ENCODE measurements around the gene PPM1J.
A peak's percentile ranks its signal among the peaks of the same experiment; 100 is the strongest.
"Not testable (repeated sequence)": the region's sequence is repeated elsewhere in the genome, so short reads cannot be mapped to it uniquely, and the experiment has no call there.

Gene PPM1J

GRCh38 chr1:112715264-112716053 is at the start of gene PPM1J:
TSS of gene PPM1J (minus strand) at chr1:112715332. CDS start at chr1:112715301, 31 bp downstream.
- peaks cover 31% of the 10 kb centered on the region for H3K4me1 ChIP-seq (ENCODE audit: insufficient read depth, low read length)
- no peaks in the 10 kb centered on the region for H3K36me3 ChIP-seq (ENCODE audit: insufficient read depth, low read length)
- no peaks in the 10 kb centered on the region for H3K9me3 ChIP-seq (ENCODE audit: control insufficient read depth, insufficient read depth, low read length)
- peak within 1 kb of the TSS; percentile 75; the same call in 1 of the 2 replicates for H3K9ac ChIP-seq (ENCODE audit: low read depth, low read length)

GRCh38 chr1:112762541-112763500 is 47.7 kb upstream of the PPM1J start:
- Histone ChIP-seq H3K36me3 (ENCODE audit: insufficient read depth, low read length) (no peaks in the 10 kb centered on the region), H3K4me1 (ENCODE audit: insufficient read depth, low read length) (peaks cover 24% of the 10 kb centered on the region), H3K9me3 (ENCODE audit: control insufficient read depth, insufficient read depth, low read length) (no peaks in the 10 kb centered on the region; the same call in 1 of the 2 replicates), H3K9ac (ENCODE audit: low read depth, low read length) (no peak overlapping the region)

GRCh38 chr1:112761714-112762480 is 46.8 kb upstream of the PPM1J start:
- H3K9ac ChIP-seq (ENCODE audit: low read depth, low read length), result no peak overlapping the region

GRCh38 chr1:112759228-112759627 is 44.1 kb upstream of the PPM1J start:
- Histone ChIP-seq H3K36me3 (ENCODE audit: insufficient read depth, low read length) (no peaks in the 10 kb centered on the region), H3K4me1 (ENCODE audit: insufficient read depth, low read length) (peaks cover 24% of the 10 kb centered on the region), H3K9me3 (ENCODE audit: control insufficient read depth, insufficient read depth, low read length) (no peaks in the 10 kb centered on the region), H3K9ac (ENCODE audit: low read depth, low read length) (no peak overlapping the region)

More at GRCh38 chr1:112761714-112762480, 46.8 kb upstream of the PPM1J start:
- Histone ChIP-seq H3K4me1 (ENCODE audit: insufficient read depth, low read length) (peaks cover 24% of the 10 kb centered on the region), H3K36me3 (ENCODE audit: insufficient read depth, low read length) (no peaks in the 10 kb centered on the region), H3K9me3 (ENCODE audit: control insufficient read depth, insufficient read depth, low read length) (no peaks in the 10 kb centered on the region)

GRCh38 chr1:112754116-112754628 is 39.0 kb upstream of the PPM1J start:
- Histone ChIP-seq H3K9ac (ENCODE audit: low read depth, low read length) (no peak overlapping the region), H3K36me3 (ENCODE audit: insufficient read depth, low read length) (no peaks in the 10 kb centered on the region), H3K4me1 (ENCODE audit: insufficient read depth, low read length) (peaks cover 5% of the 10 kb centered on the region; the same call in 1 of the 2 replicates), H3K9me3 (ENCODE audit: control insufficient read depth, insufficient read depth, low read length) (no peaks in the 10 kb centered on the region)

- no peak overlapping the region for H3K9ac ChIP-seq (ENCODE audit: low read depth, low read length)
- H3K36me3 ChIP-seq (ENCODE audit: insufficient read depth, low read length), result no peaks in the 10 kb centered on the region
Observed at GRCh38 chr1:112748396-112748795, 33.3 kb upstream of the PPM1J start.

GRCh38 chr1:112744009-112744578 is 29.0 kb upstream of the PPM1J start:
- Histone ChIP-seq H3K36me3 (ENCODE audit: insufficient read depth, low read length) (no peaks in the 10 kb centered on the region), H3K4me1 (ENCODE audit: insufficient read depth, low read length) (no peaks in the 10 kb centered on the region), H3K9ac (ENCODE audit: low read depth, low read length) (peak overlapping the region; percentile 30; the same call in 1 of the 2 replicates), H3K9me3 (ENCODE audit: control insufficient read depth, insufficient read depth, low read length) (no peaks in the 10 kb centered on the region)

More at GRCh38 chr1:112748396-112748795, 33.3 kb upstream of the PPM1J start:
- Histone ChIP-seq H3K4me1 (ENCODE audit: insufficient read depth, low read length) (no peaks in the 10 kb centered on the region), H3K9me3 (ENCODE audit: control insufficient read depth, insufficient read depth, low read length) (no peaks in the 10 kb centered on the region)

GRCh38 chr1:112743174-112744008 is 28.3 kb upstream of the PPM1J start:
- no peaks in the 10 kb centered on the region for H3K4me1 ChIP-seq (ENCODE audit: insufficient read depth, low read length)
- H3K9ac ChIP-seq (ENCODE audit: low read depth, low read length), result peak overlapping the region; percentile 30; the same call in 1 of the 2 replicates
- H3K9me3 ChIP-seq (ENCODE audit: control insufficient read depth, insufficient read depth, low read length), result no peaks in the 10 kb centered on the region
- H3K36me3 ChIP-seq (ENCODE audit: insufficient read depth, low read length), result no peaks in the 10 kb centered on the region

GRCh38 chr1:112737573-112737972 is 22.4 kb upstream of the PPM1J start:
- Histone ChIP-seq H3K4me1 (ENCODE audit: insufficient read depth, low read length) (no peaks in the 10 kb centered on the region; the same call in 1 of the 2 replicates), H3K36me3 (ENCODE audit: insufficient read depth, low read length) (no peaks in the 10 kb centered on the region), H3K9ac (ENCODE audit: low read depth, low read length) (no peak overlapping the region), H3K9me3 (ENCODE audit: control insufficient read depth, insufficient read depth, low read length) (no peaks in the 10 kb centered on the region)

- Histone ChIP-seq H3K36me3 (ENCODE audit: insufficient read depth, low read length) (no peaks in the 10 kb centered on the region), H3K4me1 (ENCODE audit: insufficient read depth, low read length) (no peaks in the 10 kb centered on the region; the same call in 1 of the 2 replicates), H3K9ac (ENCODE audit: low read depth, low read length) (no peak overlapping the region), H3K9me3 (ENCODE audit: control insufficient read depth, insufficient read depth, low read length) (no peaks in the 10 kb centered on the region)
Observed at GRCh38 chr1:112735752-112736151, 20.6 kb upstream of the PPM1J start.

- Histone ChIP-seq H3K9me3 (ENCODE audit: control insufficient read depth, insufficient read depth, low read length) (no peaks in the 10 kb centered on the region), H3K36me3 (ENCODE audit: insufficient read depth, low read length) (no peaks in the 10 kb centered on the region), H3K9ac (ENCODE audit: low read depth, low read length) (no peak overlapping the region), H3K4me1 (ENCODE audit: insufficient read depth, low read length) (0 out of 2 replicates have a peak, but pooled peaks cover 3% of the 10 kb centered on the region)
Observed at GRCh38 chr1:112731451-112731850, 16.3 kb upstream of the PPM1J start.

- Histone ChIP-seq H3K4me1 (ENCODE audit: insufficient read depth, low read length) (0 out of 2 replicates have a peak, but pooled peaks cover 3% of the 10 kb centered on the region), H3K36me3 (ENCODE audit: insufficient read depth, low read length) (no peaks in the 10 kb centered on the region), H3K9ac (ENCODE audit: low read depth, low read length) (no peak overlapping the region), H3K9me3 (ENCODE audit: control insufficient read depth, insufficient read depth, low read length) (no peaks in the 10 kb centered on the region)
Observed at GRCh38 chr1:112729909-112730308, 14.8 kb upstream of the PPM1J start.

- H3K9me3 ChIP-seq (ENCODE audit: control insufficient read depth, insufficient read depth, low read length); H3K4me1 ChIP-seq (ENCODE audit: insufficient read depth, low read length); H3K36me3 ChIP-seq (ENCODE audit: insufficient read depth, low read length); H3K9ac ChIP-seq (ENCODE audit: low read depth, low read length): not testable (repeated sequence)
Observed at GRCh38 chr1:112729011-112729410, 13.9 kb upstream of the PPM1J start.

All from ES-I3 (cell line).